ENCODE results near the gene CCDC88B. TPM values are rescaled to one million over a fixed set of nuclear protein-coding genes. Genes with fewer than 3 reads are reported as not detected.

CCDC88B gene
- total and polyA plus RNA-seq, 10 of the 15 experiments (the other 5 are each of a cell fraction or from before 2014, with no cell fraction given), result 0.24 to 66.0 (median 19.2) TPM

DNA sequence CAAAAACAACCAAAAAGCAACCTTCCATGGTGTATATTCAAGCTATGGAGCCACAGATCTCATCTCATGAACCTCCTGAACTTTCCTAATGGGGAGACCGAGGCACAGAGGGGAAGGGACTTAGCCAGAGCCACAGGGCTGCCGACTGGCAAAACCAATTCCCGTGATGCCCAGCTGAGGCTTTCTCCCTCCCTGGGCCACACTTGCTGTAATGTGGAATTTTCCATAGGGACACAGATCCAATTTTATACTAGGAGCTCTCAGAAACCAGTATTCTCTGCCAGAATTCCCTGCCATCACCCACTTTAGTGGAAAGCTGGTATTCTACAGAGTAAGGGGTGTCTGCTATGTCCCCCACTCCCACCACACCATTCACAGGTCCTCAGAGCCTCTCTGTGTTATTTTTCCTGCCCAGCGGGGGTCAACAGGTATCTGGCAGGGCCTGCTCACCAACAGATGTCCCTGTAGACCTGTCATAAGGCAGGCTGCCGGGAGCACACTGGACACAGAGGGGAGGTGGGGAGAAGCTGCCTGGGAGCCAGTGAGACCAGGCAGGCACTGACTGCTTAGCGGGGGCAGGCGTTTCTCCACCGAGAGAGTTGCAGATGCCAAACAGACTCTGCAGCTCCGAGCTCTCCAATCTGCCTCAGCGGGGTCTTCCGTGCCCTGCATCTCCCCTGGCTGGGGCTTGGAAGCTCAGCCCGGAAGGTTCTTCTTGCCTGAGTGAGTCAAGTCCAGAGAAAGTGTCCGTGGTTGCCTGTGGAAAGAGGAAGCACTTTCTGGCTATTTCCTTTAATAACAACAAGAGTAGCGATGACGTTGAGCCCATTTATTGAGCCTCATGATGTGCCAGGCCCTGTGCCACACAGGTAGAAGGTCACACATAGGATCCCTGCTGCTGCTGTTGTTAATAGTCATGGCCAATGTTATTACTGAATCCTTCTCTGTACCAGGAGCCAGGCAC is 45.3 kb downstream of the CCDC88B start:
- H2AFZ ChIP-seq (ENCODE audit: control insufficient read depth, low read depth, low read length), result no peak overlapping the region

More for the DNA sequence above, 45.3 kb downstream of the CCDC88B start:
- Histone ChIP-seq H3K4me3 (no peak overlapping the region), H3K4me2 (ENCODE audit: control insufficient read depth, insufficient read depth) (no peak overlapping the region), H4K20me1 (ENCODE audit: control insufficient read depth, insufficient read depth) (no peaks in the 10 kb centered on the region), H3K27me3 (replicated peaks in 1 of 2; ENCODE audit: control insufficient read depth in 2 of 2, insufficient read depth in 2 of 2, low read length in 1 of 2) (peaks cover 0 to 2% of the 10 kb centered on the region in 2 experiments; a peak in 2 of 4 replicates), H3K9me3 (replicated peaks; ENCODE audit: control insufficient read depth, insufficient read depth, low read length) (peaks cover 7% of the 10 kb centered on the region; the same call in 2 of the 3 replicates), H3K4me1 (ENCODE audit: control insufficient read depth, insufficient read depth, low read length) (no peaks in the 10 kb centered on the region), H3K27ac (ENCODE audit: control insufficient read depth, insufficient read depth) (no peak overlapping the region), H3K36me3 (ENCODE audit: control insufficient read depth in 2 of 2, insufficient read depth in 2 of 2, low read length in 1 of 2) (no peaks in the 10 kb centered on the region), H3K9ac (ENCODE audit: control insufficient read depth, insufficient read depth, low read length) (no peak overlapping the region), H3K79me2 (ENCODE audit: control insufficient read depth, insufficient read depth, low read length) (no peaks in the 10 kb centered on the region)
- CTCF ChIA-PET, result no interaction called here
- intact Hi-C loops (cut with micrococcal nuclease; ENCODE audit: unreplicated experiment) (no loop called here), in situ Hi-C loops (cut with MboI) (no loop called here)
- 30% methylated on average over 15 of the region's 15 CpGs for WGBS (ENCODE audit: insufficient coverage, insufficient replicate concordance, low lambda C conversion rate, missing lambda C conversion rate)
- POLR2A ChIA-PET, result no interaction called here
- ATAC-seq (no peak), FAIRE-seq (no peak), DNase-seq (ENCODE audit: low read depth, low spot score) (no peak)
- TF ChIP-seq JUNB (IDR thresholded peaks at IDR 0.05) (no peak), ATF3 (IDR thresholded peaks at IDR 0.05; ENCODE audit: borderline replicate concordance, extremely low read depth, low read depth, low read length) (no peak), SMAD5 (IDR thresholded peaks at IDR 0.05; ENCODE audit: low read depth) (no peak), MYB (IDR thresholded peaks at IDR 0.05; ENCODE audit: borderline replicate concordance, low read depth, low read length) (no peak), HCFC1 (IDR thresholded peaks at IDR 0.05; ENCODE audit: low read length) (no peak), POLR2A (IDR thresholded peaks at IDR 0.05; ENCODE audit: low read depth, low read length) (no peak), LARP7 (IDR thresholded peaks at IDR 0.05) (no peak), ZNF207 (IDR thresholded peaks at IDR 0.05; ENCODE audit: borderline replicate concordance) (no peak)
- TF ChIP-seq, protein P1, sequence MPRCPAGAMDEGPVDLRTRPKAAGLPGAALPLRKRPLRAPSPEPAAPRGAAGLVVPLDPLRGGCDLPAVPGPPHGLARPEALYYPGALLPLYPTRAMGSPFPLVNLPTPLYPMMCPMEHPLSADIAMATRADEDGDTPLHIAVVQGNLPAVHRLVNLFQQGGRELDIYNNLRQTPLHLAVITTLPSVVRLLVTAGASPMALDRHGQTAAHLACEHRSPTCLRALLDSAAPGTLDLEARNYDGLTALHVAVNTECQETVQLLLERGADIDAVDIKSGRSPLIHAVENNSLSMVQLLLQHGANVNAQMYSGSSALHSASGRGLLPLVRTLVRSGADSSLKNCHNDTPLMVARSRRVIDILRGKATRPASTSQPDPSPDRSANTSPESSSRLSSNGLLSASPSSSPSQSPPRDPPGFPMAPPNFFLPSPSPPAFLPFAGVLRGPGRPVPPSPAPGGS (IDR thresholded peaks at IDR 0.05; ENCODE audit: borderline replicate concordance, insufficient read depth, low read depth, low read length, poor library complexity, severe bottlenecking), result no peak
- TF ChIP-seq, protein P2, sequence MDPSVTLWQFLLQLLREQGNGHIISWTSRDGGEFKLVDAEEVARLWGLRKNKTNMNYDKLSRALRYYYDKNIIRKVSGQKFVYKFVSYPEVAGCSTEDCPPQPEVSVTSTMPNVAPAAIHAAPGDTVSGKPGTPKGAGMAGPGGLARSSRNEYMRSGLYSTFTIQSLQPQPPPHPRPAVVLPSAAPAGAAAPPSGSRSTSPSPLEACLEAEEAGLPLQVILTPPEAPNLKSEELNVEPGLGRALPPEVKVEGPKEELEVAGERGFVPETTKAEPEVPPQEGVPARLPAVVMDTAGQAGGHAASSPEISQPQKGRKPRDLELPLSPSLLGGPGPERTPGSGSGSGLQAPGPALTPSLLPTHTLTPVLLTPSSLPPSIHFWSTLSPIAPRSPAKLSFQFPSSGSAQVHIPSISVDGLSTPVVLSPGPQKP (IDR thresholded peaks at IDR 0.05; ENCODE audit: low read depth, low read length), result no peak
- no TSS peak for BruUV-seq (replicated peaks)
- SMC1A ChIA-PET (ENCODE audit: uncharacterized antibody, unreplicated experiment), result no interaction called here
- RAD21 ChIA-PET (ENCODE audit: unreplicated experiment), result no interaction called here
